Activated CD8-positive, alpha-beta T cell treated with anti-CD3 and anti-CD28 coated beads for 36 hours (primary cell): ENCODE results near the gene STK24. TPM values are rescaled to one million over a fixed set of nuclear protein-coding genes. Genes with fewer than 3 reads are reported as not detected.

Source experiments
- ATAC-seq: fragments of 200-7000 bp; cut with Tn5 transposase; one replicate; pipeline ENCODE4 v1.10.0; 2021; ENCODE audit warnings: mild to moderate bottlenecking, moderate library complexity
- CTCF ChIA-PET: fragments of 350-600 bp; sonication (Branson Sonifier 250); formaldehyde crosslinking; loops from one replicate; lab custom pipeline; 2021; ENCODE audit warnings: antibody characterized with exemption; lab: Charles Lee
- POLR2A ChIA-PET: fragments of 350-600 bp; sonication (Branson Sonifier 250); formaldehyde crosslinking; loops from one replicate; lab custom pipeline; 2021; ENCODE audit warnings: antibody characterized with exemption; lab: Charles Lee
- DNase-seq: peaks from one replicate; pipeline ENCODE4 v3.0.0-alpha.2; 2020
- H3K27ac Mint-ChIP-seq: one replicate; pipeline ENCODE4 v1.8.0; 2021; ENCODE audit warnings: mild to moderate bottlenecking, mixed read lengths
- H3K27me3 Mint-ChIP-seq: one replicate; pipeline ENCODE4 v1.8.0; 2021; ENCODE audit warnings: mixed read lengths
- H3K36me3 Mint-ChIP-seq: one replicate; pipeline ENCODE4 v1.8.0; 2021; ENCODE audit warnings: low read depth, mixed read lengths
- H3K4me1 Mint-ChIP-seq: one replicate; pipeline ENCODE4 v1.8.0; 2021; ENCODE audit warnings: low read depth, mixed read lengths
- H3K4me3 Mint-ChIP-seq: one replicate; pipeline ENCODE4 v1.8.0; 2021; ENCODE audit warnings: mild to moderate bottlenecking, moderate library complexity, mixed read lengths
- H3K9me3 Mint-ChIP-seq: one replicate; pipeline ENCODE4 v1.8.0; 2021; ENCODE audit warnings: mixed read lengths
- intact Hi-C: fragments of 100-400 bp; cut with micrococcal nuclease; formaldehyde crosslinking; loops from one replicate; pipeline ENCODE4 v1.10.0; 2022
- total RNA-seq, 2 experiments: library from RNA; stranded (reverse); gene quantifications; one replicate each; pipeline ENCODE4 v1.2.3, GENCODE V29; 2021
- TF ChIP-seq, protein P1 (sequence below): fragments of 200-600 bp; IDR thresholded peaks from one replicate; pipeline ENCODE4 v1.8.0; 2022; ENCODE audit warnings: antibody characterized with exemption, mild to moderate bottlenecking

Gene STK24
- total RNA-seq, 2 experiments from 2014 or later = 118 TPM

DNA sequence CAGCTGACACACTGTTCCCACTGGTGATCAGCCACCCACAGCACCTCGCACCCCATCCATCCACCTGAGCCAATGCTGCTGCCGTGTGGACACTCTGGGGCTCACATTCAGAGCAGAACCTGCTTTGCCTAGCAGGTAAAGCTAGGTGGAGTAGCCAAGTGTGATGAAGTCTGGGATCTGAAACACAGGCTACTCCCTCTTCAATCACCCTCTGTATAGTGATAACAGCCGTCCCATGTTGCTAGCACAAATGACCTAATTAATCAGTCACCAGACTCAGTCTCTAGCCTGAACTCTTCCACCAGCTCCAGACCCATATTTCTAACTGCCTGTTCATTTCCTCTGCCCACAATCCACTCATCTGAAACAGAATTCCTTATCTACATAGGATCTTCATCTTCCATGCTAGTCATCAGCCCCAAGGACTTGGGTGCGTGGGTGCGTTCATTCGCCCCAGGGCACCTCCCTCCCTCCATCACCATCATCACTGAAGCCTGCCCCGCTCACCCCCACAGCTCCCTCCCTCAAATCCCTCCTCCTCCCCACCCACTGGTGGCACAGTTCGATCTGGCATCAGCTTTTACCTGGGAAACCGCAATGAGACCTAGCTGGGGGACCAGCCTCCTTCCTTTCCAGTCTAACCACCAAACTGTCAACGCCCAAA, 19.8 kb downstream of the STK24 start:
- no peak overlapping the region for H3K4me3 Mint-ChIP-seq
- peaks cover 39% of the 10 kb centered on the region for H3K36me3 Mint-ChIP-seq
- TF ChIP-seq, protein P1, sequence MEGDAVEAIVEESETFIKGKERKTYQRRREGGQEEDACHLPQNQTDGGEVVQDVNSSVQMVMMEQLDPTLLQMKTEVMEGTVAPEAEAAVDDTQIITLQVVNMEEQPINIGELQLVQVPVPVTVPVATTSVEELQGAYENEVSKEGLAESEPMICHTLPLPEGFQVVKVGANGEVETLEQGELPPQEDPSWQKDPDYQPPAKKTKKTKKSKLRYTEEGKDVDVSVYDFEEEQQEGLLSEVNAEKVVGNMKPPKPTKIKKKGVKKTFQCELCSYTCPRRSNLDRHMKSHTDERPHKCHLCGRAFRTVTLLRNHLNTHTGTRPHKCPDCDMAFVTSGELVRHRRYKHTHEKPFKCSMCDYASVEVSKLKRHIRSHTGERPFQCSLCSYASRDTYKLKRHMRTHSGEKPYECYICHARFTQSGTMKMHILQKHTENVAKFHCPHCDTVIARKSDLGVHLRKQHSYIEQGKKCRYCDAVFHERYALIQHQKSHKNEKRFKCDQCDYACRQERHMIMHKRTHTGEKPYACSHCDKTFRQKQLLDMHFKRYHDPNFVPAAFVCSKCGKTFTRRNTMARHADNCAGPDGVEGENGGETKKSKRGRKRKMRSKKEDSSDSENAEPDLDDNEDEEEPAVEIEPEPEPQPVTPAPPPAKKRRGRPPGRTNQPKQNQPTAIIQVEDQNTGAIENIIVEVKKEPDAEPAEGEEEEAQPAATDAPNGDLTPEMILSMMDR = no peak
- intact Hi-C loops = no loop called here
- ATAC-seq = peak; percentile 50
- H3K4me1 Mint-ChIP-seq = peaks cover 67% of the 10 kb centered on the region
- POLR2A ChIA-PET = interaction anchor here (1.2 to 1.8 kb wide), 3 partner anchors 9 to 14 kb away, joined by 3 to 5 read pairs (median 4); no protein-coding TSS in a partner anchor
- no peaks in the 10 kb centered on the region for H3K27me3 Mint-ChIP-seq
- DNase-seq = peak; percentile 22
- CTCF ChIA-PET = interaction anchor here (0.8 to 2.7 kb wide), 10 partner anchors 9 to 112 kb away, joined by 3 to 10 read pairs (median 4); no protein-coding TSS in a partner anchor
- H3K9me3 Mint-ChIP-seq = no peaks in the 10 kb centered on the region
- H3K27ac Mint-ChIP-seq = peak overlapping the region; percentile 17

DNA sequence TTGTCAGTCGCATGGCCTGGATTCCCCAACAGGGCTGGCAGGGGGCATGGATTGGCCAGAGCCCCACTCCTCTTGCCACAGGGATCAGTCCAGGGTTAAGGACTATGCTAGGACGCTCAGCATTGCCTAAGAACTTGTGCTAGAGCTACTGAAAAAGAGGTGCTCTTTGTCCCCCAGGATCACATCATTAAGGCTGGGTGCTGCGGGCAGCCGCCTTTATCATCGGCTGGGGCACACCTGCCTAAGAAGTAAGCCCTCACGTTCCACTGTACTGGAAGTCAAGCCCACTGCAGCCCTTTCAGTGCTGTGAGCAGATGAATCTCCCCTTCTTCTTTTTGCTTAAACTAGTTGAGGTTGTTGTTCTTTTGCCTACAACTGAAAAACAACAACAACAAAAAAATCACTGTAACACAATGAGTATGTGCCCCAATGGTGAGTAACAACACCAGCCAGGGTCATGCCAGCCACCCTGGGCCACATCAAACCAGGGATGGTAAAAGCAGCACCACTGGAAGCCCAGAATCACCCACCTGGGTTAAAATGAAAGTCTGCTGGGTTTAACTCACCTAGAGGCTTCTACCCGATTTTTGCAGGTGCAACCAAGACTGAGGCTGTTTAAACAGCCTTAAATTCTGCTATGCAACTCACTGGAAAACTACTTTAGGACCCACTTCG, 20.6 kb downstream of the STK24 start:
- Mint-ChIP-seq H3K4me1 (peaks cover 68% of the 10 kb centered on the region), H3K27me3 (no peaks in the 10 kb centered on the region), H3K4me3 (no peak overlapping the region), H3K36me3 (peaks cover 43% of the 10 kb centered on the region), H3K9me3 (no peaks in the 10 kb centered on the region), H3K27ac (peak overlapping the region; percentile 36)
- ChIA-PET CTCF (interaction anchor here (1.3 to 2.7 kb wide), 4 partner anchors 15 to 111 kb away, joined by 4 to 10 read pairs (median 6); no protein-coding TSS in a partner anchor), POLR2A (interaction anchor here (1.2 to 1.8 kb wide), 2 partner anchors 8 to 10 kb away, joined by 3 to 4 read pairs; no protein-coding TSS in a partner anchor)
- DNase-seq (no peak), ATAC-seq (no peak)
- TF ChIP-seq, protein P1 = no peak
- intact Hi-C loops = no loop called here

DNA sequence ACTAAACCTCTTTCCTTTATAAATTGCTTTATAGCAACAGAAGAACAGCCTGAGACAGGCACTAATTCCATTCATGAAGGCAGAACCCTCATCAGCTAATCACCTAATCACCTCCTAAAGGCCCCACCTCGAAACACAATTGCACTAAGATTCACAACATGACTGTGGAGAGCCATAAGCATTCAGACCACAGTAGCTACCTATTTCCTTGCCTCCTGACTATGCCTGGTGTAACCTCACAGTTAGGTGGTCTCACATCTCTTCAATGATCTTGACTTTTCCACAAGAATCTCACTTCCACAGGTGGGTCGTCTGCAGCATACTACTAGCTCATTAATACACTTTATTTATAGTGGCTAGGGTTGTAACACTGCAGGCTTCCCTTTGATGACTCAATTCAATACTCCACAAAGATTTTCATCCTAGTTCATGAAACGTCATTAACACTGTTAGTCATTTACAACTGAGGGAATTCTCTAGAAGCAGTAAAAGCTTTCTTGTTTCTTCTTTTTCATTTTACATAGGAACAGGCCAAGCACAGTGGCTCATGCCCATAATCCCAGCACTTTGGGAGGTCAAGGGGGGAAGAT, 27.1 kb downstream of the STK24 start:
- ATAC-seq (peak; percentile 78), DNase-seq (no peak)
- Mint-ChIP-seq H3K36me3 (peaks cover 34% of the 10 kb centered on the region), H3K9me3 (peaks cover 2% of the 10 kb centered on the region), H3K4me3 (no peak overlapping the region), H3K27me3 (no peaks in the 10 kb centered on the region), H3K27ac (peak overlapping the region; percentile 28), H3K4me1 (peaks cover 74% of the 10 kb centered on the region)
- intact Hi-C loops = no loop called here
- ChIA-PET POLR2A (interaction anchor here (0.7 to 1.5 kb wide), 7 partner anchors 11 to 100 kb away, joined by 3 to 4 read pairs (median 3); no protein-coding TSS in a partner anchor), CTCF (interaction anchor here (0.5 to 3.2 kb wide), 5 partner anchors 8 to 115 kb away, joined by 3 to 9 read pairs (median 3); no protein-coding TSS in a partner anchor)
- TF ChIP-seq, protein P1 = no peak

DNA sequence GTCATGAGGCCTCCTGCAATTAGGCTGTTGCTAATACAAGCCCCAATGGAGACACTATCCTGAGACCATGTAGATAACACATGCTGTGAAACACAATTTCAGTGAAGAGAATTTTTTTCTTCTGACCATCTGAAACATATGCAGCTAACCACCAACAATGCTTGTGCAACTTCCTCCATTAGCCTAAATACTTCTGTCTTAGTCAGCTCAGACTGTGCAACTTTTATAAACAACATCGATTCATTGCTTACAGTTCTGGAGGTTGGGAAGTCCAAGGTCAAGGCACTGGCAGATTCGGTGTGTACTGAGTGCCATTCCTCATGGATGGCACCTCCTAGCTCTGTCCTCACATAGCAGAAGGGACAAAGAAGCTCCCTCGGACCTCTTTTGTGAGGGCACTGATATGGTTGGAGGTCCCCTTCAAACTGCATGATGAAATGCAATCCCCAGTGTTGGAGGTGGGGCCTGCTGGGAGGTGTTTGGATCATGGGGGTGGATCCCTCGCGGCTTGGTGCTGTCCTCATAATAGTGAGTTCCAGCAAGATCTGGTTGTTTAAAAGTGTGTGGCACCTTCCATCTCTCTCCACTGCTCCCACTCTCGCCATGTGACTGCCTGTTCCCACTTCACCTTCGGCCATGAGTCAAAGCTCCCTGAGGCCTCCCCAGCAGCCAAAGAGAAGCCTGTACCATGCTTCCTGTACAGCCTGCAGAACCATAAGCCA, 27.7 kb downstream of the STK24 start:
- Mint-ChIP-seq H3K4me3 (no peak overlapping the region), H3K4me1 (peaks cover 78% of the 10 kb centered on the region), H3K9me3 (peaks cover 2% of the 10 kb centered on the region), H3K27ac (peak overlapping the region; percentile 28), H3K36me3 (peaks cover 34% of the 10 kb centered on the region), H3K27me3 (no peaks in the 10 kb centered on the region)
- ChIA-PET POLR2A (interaction anchor here (0.6 to 1.5 kb wide), 8 partner anchors 10 to 99 kb away, joined by 3 to 4 read pairs (median 3); no protein-coding TSS in a partner anchor), CTCF (interaction anchor here (0.5 to 3.2 kb wide), 6 partner anchors 9 to 124 kb away, joined by 3 to 9 read pairs (median 4); no protein-coding TSS in a partner anchor)
- ATAC-seq = no peak
- TF ChIP-seq, protein P1 = no peak
- intact Hi-C loops = no loop called here
- no peak for DNase-seq
